Neural cell (in vitro differentiated cells): ENCODE results near the gene CREBL2. TPM values are rescaled to one million over a fixed set of nuclear protein-coding genes. Genes with fewer than 3 reads are reported as not detected.
A peak's percentile ranks its signal among the peaks of the same experiment; 100 is the strongest.

Source experiments
- H2AFZ ChIP-seq: fragments of 200-600, 300-800 bp; sonication (generic), shearing (Covaris generic); 2 replicates; pipeline ENCODE4 v1.6.0; 2014; ENCODE audit warnings: low read depth, mild to moderate bottlenecking, antibody characterized with exemption, low read length, moderate library complexity
- H3F3A ChIP-seq: fragments of 200-600 bp; shearing (Covaris generic); 2 replicates; pipeline ENCODE4 v1.6.1; 2016; ENCODE audit warnings: mild to moderate bottlenecking, moderate library complexity, mixed read lengths, antibody characterized with exemption, low read length; ENCODE audit not compliant: insufficient read depth, poor library complexity, severe bottlenecking
- H3K27ac ChIP-seq: fragments of 200-600, 300-800 bp; sonication (generic), shearing (Covaris generic); 2 replicates; pipeline ENCODE4 v1.5.1; 2014; ENCODE audit warnings: mild to moderate bottlenecking, low read length, moderate library complexity
- H3K27me3 ChIP-seq: fragments of 300-800, 200-600 bp; sonication (generic), shearing (Covaris generic); 2 replicates; pipeline ENCODE4 v1.6.0; 2014; ENCODE audit warnings: mild to moderate bottlenecking, low read depth, low read length, moderate library complexity; ENCODE audit not compliant: insufficient read depth
- H3K36me3 ChIP-seq: fragments of 300-800, 200-600 bp; sonication (generic), shearing (Covaris generic); 2 replicates; pipeline ENCODE4 v1.5.1; 2014; ENCODE audit warnings: mild to moderate bottlenecking, antibody characterized with exemption, low read length, moderate library complexity; ENCODE audit not compliant: insufficient read depth
- H3K4me2 ChIP-seq: fragments of 300-800, 200-600 bp; sonication (generic), shearing (Covaris generic); 2 replicates; pipeline ENCODE4 v1.6.0; 2014; ENCODE audit warnings: mild to moderate bottlenecking, low read length
- H3K4me3 ChIP-seq: fragments of 300-800, 200-600 bp; sonication (generic), shearing (Covaris generic); 2 replicates; pipeline ENCODE4 v1.5.1; 2014; ENCODE audit warnings: mild to moderate bottlenecking, low read length, moderate library complexity
- H3K79me2 ChIP-seq: fragments of 200-600 bp; shearing (Covaris generic); replicated peaks from 2 replicates; pipeline ENCODE4 v1.6.0; 2014; ENCODE audit warnings: mild to moderate bottlenecking, low read length, moderate library complexity; ENCODE audit not compliant: insufficient read depth
- H3K9ac ChIP-seq: fragments of 300-800, 200-600 bp; sonication (generic), shearing (Covaris generic); 2 replicates; pipeline ENCODE4 v1.6.1; 2016; ENCODE audit warnings: mild to moderate bottlenecking, low read length, mixed read lengths
- H3K9me2 ChIP-seq: fragments of 200-600 bp; shearing (Covaris generic); 2 replicates; pipeline ENCODE4 v1.6.1; 2016; ENCODE audit warnings: mild to moderate bottlenecking, low read length, mixed read lengths; ENCODE audit not compliant: insufficient read depth
- H3K9me3 ChIP-seq: fragments of 200-600, 300-800 bp; sonication (generic), shearing (Covaris generic); 2 replicates; pipeline ENCODE4 v1.6.1; 2016; ENCODE audit warnings: mild to moderate bottlenecking, mixed run types, low read length, moderate library complexity, mixed read lengths
- H4K20me1 ChIP-seq: fragments of 200-600 bp; shearing (Covaris generic); 2 replicates; pipeline ENCODE4 v1.6.1; 2016; ENCODE audit warnings: mild to moderate bottlenecking, mixed run types; ENCODE audit not compliant: insufficient read depth
- EP300 ChIP-seq: fragments of 450-650 bp; conservative IDR thresholded peaks from 2 replicates; pipeline ENCODE4 v1.6.1; 2014; ENCODE audit warnings: antibody characterized with exemption, mild to moderate bottlenecking, moderate library complexity; ENCODE audit not compliant: poor library complexity, severe bottlenecking
- EZH2 ChIP-seq: fragments of 200-600, 300-800 bp; shearing (Covaris generic), sonication (generic); IDR thresholded peaks from 2 replicates; pipeline ENCODE4 v1.6.1; 2014; ENCODE audit warnings: antibody characterized with exemption, low read length, borderline replicate concordance, mild to moderate bottlenecking; ENCODE audit not compliant: insufficient read depth, poor library complexity, severe bottlenecking
- MXI1 ChIP-seq: fragments of 450-650 bp; conservative IDR thresholded peaks from 2 replicates; pipeline ENCODE4 v1.6.1; 2014; ENCODE audit warnings: antibody characterized with exemption, mild to moderate bottlenecking; ENCODE audit not compliant: poor library complexity, severe bottlenecking
- POLR2AphosphoS5 ChIP-seq: IDR thresholded peaks from 2 replicates; pipeline ENCODE4 v1.6.1; 2012
- RAD21 ChIP-seq: fragments of 450-650 bp; conservative IDR thresholded peaks from 2 replicates; pipeline ENCODE4 v1.6.1; 2014; ENCODE audit warnings: antibody characterized with exemption, mild to moderate bottlenecking, moderate library complexity
- SMC3 ChIP-seq: fragments of 450-650 bp; conservative IDR thresholded peaks from 2 replicates; pipeline ENCODE4 v1.6.1; 2014; ENCODE audit warnings: antibody characterized with exemption, mild to moderate bottlenecking, moderate library complexity; ENCODE audit not compliant: poor library complexity
- TAF1 ChIP-seq: IDR thresholded peaks from 2 replicates; pipeline ENCODE4 v1.6.1; 2012; ENCODE audit warnings: low read depth
- polyA minus RNA-seq: library from RNA; depleted of rRNA, polyadenylated mRNA; stranded (reverse); fragments of >200 nt; gene quantifications from 2 replicates; pipeline ENCODE4 v1.2.3, GENCODE V29; 2014
- polyA plus RNA-seq: library from polyadenylated mRNA; depleted of rRNA; stranded (reverse); fragments of >200 nt; gene quantifications from 2 replicates; pipeline ENCODE4 v1.2.3, GENCODE V29; 2014
- TF ChIP-seq, protein P1 (sequence below): fragments of 450-650 bp; IDR thresholded peaks from 2 replicates; pipeline ENCODE4 v1.5.1; 2014; ENCODE audit warnings: antibody characterized with exemption, mild to moderate bottlenecking, moderate library complexity; ENCODE audit not compliant: poor library complexity, severe bottlenecking
- TF ChIP-seq, protein P2 (sequence below): IDR thresholded peaks from 2 replicates; pipeline ENCODE4 v1.6.1; 2012; ENCODE audit warnings: borderline replicate concordance

Gene CREBL2, protein sequence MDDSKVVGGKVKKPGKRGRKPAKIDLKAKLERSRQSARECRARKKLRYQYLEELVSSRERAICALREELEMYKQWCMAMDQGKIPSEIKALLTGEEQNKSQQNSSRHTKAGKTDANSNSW
- 27.5 and 29.9 TPM in 2 replicates for polyA plus RNA-seq
- polyA minus RNA-seq, result 40.2 and 44.1 TPM in 2 replicates

DNA sequence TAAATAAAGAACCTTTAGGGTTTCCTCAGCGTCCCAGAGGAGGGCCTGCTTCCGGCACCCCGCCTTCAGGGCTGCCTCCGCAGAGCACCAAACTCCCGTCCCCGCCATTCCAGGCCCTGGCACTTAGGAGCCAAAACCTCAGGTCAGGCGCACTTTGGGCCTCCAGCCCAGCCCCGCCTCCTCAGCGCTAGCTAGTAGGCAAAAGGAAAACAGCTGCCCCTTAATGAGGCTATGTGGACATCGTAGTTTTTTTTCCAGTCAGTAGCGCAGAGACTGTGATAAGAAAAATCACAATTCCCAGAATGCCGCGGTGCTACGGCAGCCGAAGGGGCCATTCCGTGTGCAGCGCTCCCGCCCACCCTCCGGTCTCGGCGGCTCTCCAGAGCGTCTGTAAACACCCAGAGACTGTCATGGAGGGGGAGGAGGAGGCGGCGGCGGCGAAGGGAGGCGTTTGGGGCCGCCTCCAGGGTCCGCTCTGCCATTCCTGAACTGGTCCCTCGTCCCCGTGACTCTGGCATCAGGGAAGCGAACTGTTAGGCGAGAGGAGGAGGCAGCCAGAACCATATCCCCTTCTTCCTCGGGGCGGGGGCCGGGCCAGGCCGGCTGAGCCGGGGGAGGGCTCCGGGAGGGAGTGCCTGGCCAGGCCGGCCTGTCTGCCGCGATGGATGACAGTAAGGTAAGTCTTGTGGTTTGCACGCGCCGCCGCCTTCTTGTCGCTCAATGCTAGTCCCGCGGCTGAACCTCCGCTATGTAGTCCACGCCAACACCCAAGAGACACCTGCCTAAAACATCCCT is at the start of gene CREBL2:
Gene CREBL2 (plus strand): TSS at position 365 of the 795 bp plus-strand sequence. CDS start 297 bp downstream, at position 662.
- Histone ChIP-seq H3K4me2 (peak within 1 kb of the TSS; percentile 80), H3K4me3 (peak within 1 kb of the TSS; percentile 95), H3K79me2 (peaks cover 16% of the 10 kb centered on the region), H2AFZ (peak within 1 kb of the TSS; percentile 90), H3K27ac (peak within 1 kb of the TSS; percentile 86), H4K20me1 (no peaks in the 10 kb centered on the region), H3K36me3 (no peaks in the 10 kb centered on the region), H3K27me3 (no peaks in the 10 kb centered on the region), H3F3A (peaks cover 4% of the 10 kb centered on the region), H3K9me2 (no peaks in the 10 kb centered on the region), H3K9me3 (no peaks in the 10 kb centered on the region), H3K9ac (peak within 1 kb of the TSS; percentile 91)
- TF ChIP-seq EP300 (peak; percentile 65), MXI1 (peak; percentile 54), POLR2AphosphoS5 (peak; percentile 89), SMC3 (peak; percentile 51), RAD21 (peak; percentile 47), TAF1 (peak; percentile 76), EZH2 (no peak)
- TF ChIP-seq, protein P1, sequence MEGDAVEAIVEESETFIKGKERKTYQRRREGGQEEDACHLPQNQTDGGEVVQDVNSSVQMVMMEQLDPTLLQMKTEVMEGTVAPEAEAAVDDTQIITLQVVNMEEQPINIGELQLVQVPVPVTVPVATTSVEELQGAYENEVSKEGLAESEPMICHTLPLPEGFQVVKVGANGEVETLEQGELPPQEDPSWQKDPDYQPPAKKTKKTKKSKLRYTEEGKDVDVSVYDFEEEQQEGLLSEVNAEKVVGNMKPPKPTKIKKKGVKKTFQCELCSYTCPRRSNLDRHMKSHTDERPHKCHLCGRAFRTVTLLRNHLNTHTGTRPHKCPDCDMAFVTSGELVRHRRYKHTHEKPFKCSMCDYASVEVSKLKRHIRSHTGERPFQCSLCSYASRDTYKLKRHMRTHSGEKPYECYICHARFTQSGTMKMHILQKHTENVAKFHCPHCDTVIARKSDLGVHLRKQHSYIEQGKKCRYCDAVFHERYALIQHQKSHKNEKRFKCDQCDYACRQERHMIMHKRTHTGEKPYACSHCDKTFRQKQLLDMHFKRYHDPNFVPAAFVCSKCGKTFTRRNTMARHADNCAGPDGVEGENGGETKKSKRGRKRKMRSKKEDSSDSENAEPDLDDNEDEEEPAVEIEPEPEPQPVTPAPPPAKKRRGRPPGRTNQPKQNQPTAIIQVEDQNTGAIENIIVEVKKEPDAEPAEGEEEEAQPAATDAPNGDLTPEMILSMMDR, result peak; percentile 29
- TF ChIP-seq, protein P2, sequence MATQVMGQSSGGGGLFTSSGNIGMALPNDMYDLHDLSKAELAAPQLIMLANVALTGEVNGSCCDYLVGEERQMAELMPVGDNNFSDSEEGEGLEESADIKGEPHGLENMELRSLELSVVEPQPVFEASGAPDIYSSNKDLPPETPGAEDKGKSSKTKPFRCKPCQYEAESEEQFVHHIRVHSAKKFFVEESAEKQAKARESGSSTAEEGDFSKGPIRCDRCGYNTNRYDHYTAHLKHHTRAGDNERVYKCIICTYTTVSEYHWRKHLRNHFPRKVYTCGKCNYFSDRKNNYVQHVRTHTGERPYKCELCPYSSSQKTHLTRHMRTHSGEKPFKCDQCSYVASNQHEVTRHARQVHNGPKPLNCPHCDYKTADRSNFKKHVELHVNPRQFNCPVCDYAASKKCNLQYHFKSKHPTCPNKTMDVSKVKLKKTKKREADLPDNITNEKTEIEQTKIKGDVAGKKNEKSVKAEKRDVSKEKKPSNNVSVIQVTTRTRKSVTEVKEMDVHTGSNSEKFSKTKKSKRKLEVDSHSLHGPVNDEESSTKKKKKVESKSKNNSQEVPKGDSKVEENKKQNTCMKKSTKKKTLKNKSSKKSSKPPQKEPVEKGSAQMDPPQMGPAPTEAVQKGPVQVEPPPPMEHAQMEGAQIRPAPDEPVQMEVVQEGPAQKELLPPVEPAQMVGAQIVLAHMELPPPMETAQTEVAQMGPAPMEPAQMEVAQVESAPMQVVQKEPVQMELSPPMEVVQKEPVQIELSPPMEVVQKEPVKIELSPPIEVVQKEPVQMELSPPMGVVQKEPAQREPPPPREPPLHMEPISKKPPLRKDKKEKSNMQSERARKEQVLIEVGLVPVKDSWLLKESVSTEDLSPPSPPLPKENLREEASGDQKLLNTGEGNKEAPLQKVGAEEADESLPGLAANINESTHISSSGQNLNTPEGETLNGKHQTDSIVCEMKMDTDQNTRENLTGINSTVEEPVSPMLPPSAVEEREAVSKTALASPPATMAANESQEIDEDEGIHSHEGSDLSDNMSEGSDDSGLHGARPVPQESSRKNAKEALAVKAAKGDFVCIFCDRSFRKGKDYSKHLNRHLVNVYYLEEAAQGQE, result peak; percentile 77

DNA sequence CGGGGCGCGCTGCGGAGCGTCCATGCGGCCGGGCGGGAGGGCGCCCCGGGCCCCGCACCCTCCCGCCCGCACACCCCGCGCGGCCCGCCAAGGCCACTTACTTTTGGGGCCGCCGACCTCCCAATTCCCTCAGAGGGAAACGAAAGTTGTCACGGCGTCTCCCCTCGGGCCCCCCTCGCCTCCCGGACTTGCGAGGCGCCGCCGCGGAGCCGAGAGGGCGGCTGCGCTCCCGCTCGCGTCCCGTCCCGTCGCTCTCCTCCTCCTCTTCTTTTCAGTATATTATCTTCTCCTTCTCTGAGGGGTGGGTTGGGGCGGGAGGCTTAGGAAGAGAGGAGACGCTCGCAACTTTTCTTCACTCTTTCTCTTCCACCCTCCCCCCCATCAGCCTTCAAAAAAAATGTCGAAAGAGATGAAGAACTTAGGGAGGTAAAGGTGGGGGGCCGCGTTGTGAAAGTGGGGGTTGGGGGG is 49.6 kb upstream of the CREBL2 start:
- no peaks in the 10 kb centered on the region for H3K36me3 ChIP-seq

More for the DNA sequence above, 49.6 kb upstream of the CREBL2 start:
- H3F3A ChIP-seq, result no peaks in the 10 kb centered on the region
- peak overlapping the region; percentile 78 for H3K4me3 ChIP-seq
- peak overlapping the region; percentile 81 for H3K9ac ChIP-seq
- H2AFZ ChIP-seq, result peak overlapping the region; percentile 27
- H3K27me3 ChIP-seq, result peaks cover 31% of the 10 kb centered on the region
- H3K9me2 ChIP-seq, result no peaks in the 10 kb centered on the region
- H4K20me1 ChIP-seq, result no peaks in the 10 kb centered on the region
- TF ChIP-seq POLR2AphosphoS5 (peak; percentile 41), EZH2 (no peak)
- peak overlapping the region; percentile 45 for H3K27ac ChIP-seq
- peaks cover 17% of the 10 kb centered on the region for H3K79me2 ChIP-seq
- H3K4me2 ChIP-seq, result no peak overlapping the region
- H3K9me3 ChIP-seq, result no peaks in the 10 kb centered on the region
